PC-9 (cell line): ENCODE data around the gene PRDM13. TPM values are rescaled to one million over a fixed set of nuclear protein-coding genes. Genes with fewer than 3 reads are reported as not detected.
"Not testable (repeated sequence)": the region's sequence is repeated elsewhere in the genome, so short reads cannot be mapped to it uniquely, and the experiment has no call there.

Experiments used
- BruUV-seq: library from RNA; stranded (reverse); fragments of 400-500 nt; replicated peaks from 2 replicates; lab custom pipeline; 2021; lab: Mats Ljungman, UMichigan
- CTCF ChIA-PET: fragments of 300-600 bp; sonication (Branson Sonifier 250); formaldehyde crosslinking; loops from one replicate; lab custom pipeline; 2022; ENCODE audit warnings: antibody characterized with exemption; lab: Charles Lee
- POLR2A ChIA-PET: fragments of 300-600 bp; sonication (Branson Sonifier 250); formaldehyde crosslinking; loops from one replicate; lab custom pipeline; 2022; ENCODE audit warnings: antibody characterized with exemption; ENCODE audit not compliant: unreplicated experiment; lab: Charles Lee
- DNase-seq, 2 experiments: peaks; one replicate each; pipeline versions ENCODE4 v3.0.0 to v3.0.0-alpha.2; 2015 to 2022; ENCODE audit warnings: mixed read lengths in 1 of 2
- H2AFZ ChIP-seq: fragments of 200-600 bp; sonication (generic); 2 replicates; pipeline ENCODE4 v1.8.1; 2017; ENCODE audit warnings: antibody characterized with exemption
- H3F3A ChIP-seq: fragments of 200-600 bp; sonication (generic); 2 replicates; pipeline ENCODE4 v1.8.1; 2017; ENCODE audit warnings: antibody characterized with exemption, mild to moderate bottlenecking, low read depth; ENCODE audit not compliant: insufficient read depth
- H3K27ac ChIP-seq: fragments of 200-600 bp; sonication (generic); 2 replicates; pipeline ENCODE4 v1.6.1; 2016; ENCODE audit warnings: mixed run types
- H3K27me3 ChIP-seq: fragments of 200-600 bp; sonication (generic); 2 replicates; pipeline ENCODE4 v1.6.1; 2016; ENCODE audit warnings: low read depth, mixed run types; ENCODE audit not compliant: insufficient read depth
- H3K36me3 ChIP-seq: fragments of 200-600 bp; sonication (generic); 2 replicates; pipeline ENCODE4 v1.6.1; 2016; ENCODE audit warnings: low read depth, mixed run types
- H3K4me1 ChIP-seq: fragments of 200-600 bp; sonication (generic); replicated peaks from 2 replicates; pipeline ENCODE4 v1.6.1; 2016; ENCODE audit warnings: mixed run types; ENCODE audit not compliant: insufficient read depth
- H3K4me2 ChIP-seq: fragments of 200-600 bp; sonication (generic); 2 replicates; pipeline ENCODE4 v1.6.1; 2017; ENCODE audit warnings: mixed run types
- H3K4me3 ChIP-seq: fragments of 200-600 bp; sonication (generic); 2 replicates; pipeline ENCODE4 v1.6.1; 2016; ENCODE audit warnings: mixed run types
- H3K79me2 ChIP-seq: fragments of 200-600 bp; sonication (generic); 2 replicates; pipeline ENCODE4 v1.6.1; 2017; ENCODE audit warnings: low read depth, mixed run types
- H3K9me2 ChIP-seq: fragments of 200-600 bp; sonication (generic); 2 replicates; pipeline ENCODE4 v1.8.1; 2017; ENCODE audit warnings: mild to moderate bottlenecking; ENCODE audit not compliant: insufficient read depth
- H3K9me3 ChIP-seq: fragments of 200-600 bp; sonication (generic); 2 replicates; pipeline ENCODE4 v1.8.1; 2016; ENCODE audit warnings: low read depth; ENCODE audit not compliant: insufficient read depth
- H4K20me1 ChIP-seq: fragments of 200-600 bp; sonication (generic); 2 replicates; pipeline ENCODE4 v1.8.1; 2017; ENCODE audit not compliant: insufficient read depth
- CTCF ChIP-seq: fragments of 200-600 bp; sonication (generic); conservative IDR thresholded peaks from 2 replicates; pipeline ENCODE4 v1.6.1; 2017; ENCODE audit warnings: mixed run types, antibody characterized with exemption, mild to moderate bottlenecking, moderate library complexity
- EZH2 ChIP-seq: fragments of 200-600 bp; sonication (generic); IDR thresholded peaks from 2 replicates; pipeline ENCODE4 v1.8.0; 2017; ENCODE audit warnings: antibody characterized with exemption, low read depth
- intact Hi-C: fragments of 100-400 bp; cut with micrococcal nuclease; formaldehyde crosslinking; loops from one replicate; pipeline ENCODE4 v1.10.0; 2022; ENCODE audit not compliant: unreplicated experiment
- total RNA-seq: library from RNA; stranded (reverse); gene quantifications from 2 replicates; pipeline ENCODE4 v1.2.3, GENCODE V29; 2021

The PRDM13 gene
- total RNA-seq, 1 experiment from 2014 or later = not detected

GRCh38 chr6:99590728-99591672, 15.6 kb upstream of the PRDM13 start:
- Histone ChIP-seq H3K27me3 (peaks cover 20% of the 10 kb centered on the region), H3K9me3 (no peaks in the 10 kb centered on the region), H3K4me2 (no peak overlapping the region), H4K20me1 (no peaks in the 10 kb centered on the region), H3K27ac (no peak overlapping the region), H3K79me2 (no peaks in the 10 kb centered on the region), H3K9me2 (no peaks in the 10 kb centered on the region), H3F3A (no peaks in the 10 kb centered on the region), H3K4me1 (no peaks in the 10 kb centered on the region), H2AFZ (no peak overlapping the region), H3K36me3 (no peaks in the 10 kb centered on the region), H3K4me3 (no peak overlapping the region)
- POLR2A ChIA-PET = no interaction called here
- no TSS peak for BruUV-seq
- intact Hi-C loops = no loop called here
- CTCF ChIA-PET = no interaction called here
- TF ChIP-seq EZH2 (no peak), CTCF (no peak)
- DNase-seq = no peak

GRCh38 chr6:99591673-99592364, 14.8 kb upstream of the PRDM13 start:
- no peaks in the 10 kb centered on the region for H3F3A ChIP-seq
- no peaks in the 10 kb centered on the region for H3K79me2 ChIP-seq
- no TSS peak for BruUV-seq
- H2AFZ ChIP-seq = 0 out of 2 replicates have a peak overlapping the region, but pooled peaks have one; percentile 13
- no peak overlapping the region for H3K4me2 ChIP-seq
- no peak overlapping the region for H3K27ac ChIP-seq
- H3K36me3 ChIP-seq = no peaks in the 10 kb centered on the region
- H4K20me1 ChIP-seq = no peaks in the 10 kb centered on the region
- CTCF ChIA-PET = no interaction called here
- H3K27me3 ChIP-seq = peaks cover 20% of the 10 kb centered on the region
- H3K9me2 ChIP-seq = no peaks in the 10 kb centered on the region
- no peak overlapping the region for H3K4me3 ChIP-seq
- TF ChIP-seq CTCF (no peak), EZH2 (no peak)
- no peaks in the 10 kb centered on the region for H3K9me3 ChIP-seq
- no peak for DNase-seq
- H3K4me1 ChIP-seq = no peaks in the 10 kb centered on the region
- intact Hi-C loops = no loop called here
- POLR2A ChIA-PET = no interaction called here

- H3F3A ChIP-seq = no peaks in the 10 kb centered on the region
- H3K79me2 ChIP-seq = no peaks in the 10 kb centered on the region
- H3K4me3 ChIP-seq = no peak overlapping the region
- H3K36me3 ChIP-seq = no peaks in the 10 kb centered on the region
- DNase-seq = no peak
- intact Hi-C loops = no loop called here
- ChIA-PET POLR2A (no interaction called here), CTCF (no interaction called here)
- TF ChIP-seq EZH2 = no peak
- no peak for TF ChIP-seq CTCF
- H3K9me3 ChIP-seq = no peaks in the 10 kb centered on the region
- no TSS peak for BruUV-seq
- no peak overlapping the region for H3K4me2 ChIP-seq
- H3K27me3 ChIP-seq = peaks cover 17% of the 10 kb centered on the region; the same call in 1 of the 2 replicates
- no peaks in the 10 kb centered on the region for H4K20me1 ChIP-seq
- H3K27ac ChIP-seq = no peak overlapping the region
- H2AFZ ChIP-seq = no peak overlapping the region
- H3K9me2 ChIP-seq = no peaks in the 10 kb centered on the region
- H3K4me1 ChIP-seq = no peaks in the 10 kb centered on the region
These were observed 13.7 kb upstream of the PRDM13 start for GRCh38 chr6:99592900-99593299.

GRCh38 chr6:99594696-99595095, 11.9 kb upstream of the PRDM13 start:
- CTCF ChIA-PET, H3K9me3 ChIP-seq: not testable (repeated sequence)

More at GRCh38 chr6:99594696-99595095, 11.9 kb upstream of the PRDM13 start:
- H3K27me3 ChIP-seq, H3K4me2 ChIP-seq, BruUV-seq, H3K4me3 ChIP-seq, H3K4me1 ChIP-seq, H3K36me3 ChIP-seq, DNase-seq, H4K20me1 ChIP-seq, H3K79me2 ChIP-seq, POLR2A ChIA-PET, H3K9me2 ChIP-seq, H2AFZ ChIP-seq, H3K27ac ChIP-seq, intact Hi-C loops, H3F3A ChIP-seq: not testable (repeated sequence)
